ENCODE data around the gene PRKN.

Gene PRKN

GRCh38 chr6:162711376-162711775 is 16.2 kb downstream of the PRKN start:
- DNase-seq (ENCODE audit: low read depth in 2 of 3, low spot score in 2 of 3), result no peak

GRCh38 chr6:162710936-162711335 is 16.6 kb downstream of the PRKN start:
- DNase-seq (ENCODE audit: low read depth in 2 of 3, low spot score in 2 of 3), result no peak

- no peak for DNase-seq (ENCODE audit: low read depth in 2 of 3, low spot score in 2 of 3)
These were observed 17.1 kb downstream of the PRKN start for GRCh38 chr6:162710419-162710818.

GRCh38 chr6:162709431-162709830 is 18.1 kb downstream of the PRKN start:
- no peak for DNase-seq (ENCODE audit: low read depth in 2 of 3, low spot score in 2 of 3)

- no peak for DNase-seq (ENCODE audit: low read depth in 2 of 3, low spot score in 2 of 3)
These were observed 18.6 kb downstream of the PRKN start for GRCh38 chr6:162708971-162709370.

GRCh38 chr6:162706232-162706631 is 21.3 kb downstream of the PRKN start:
- no peak for DNase-seq (ENCODE audit: low read depth in 2 of 3, low spot score in 2 of 3)

- no peak for DNase-seq (ENCODE audit: low read depth in 2 of 3, low spot score in 2 of 3)
These were observed 21.8 kb downstream of the PRKN start for GRCh38 chr6:162705736-162706135.

- DNase-seq (ENCODE audit: low read depth in 2 of 3, low spot score in 2 of 3), result no peak
These were observed 23.6 kb downstream of the PRKN start for GRCh38 chr6:162704001-162704400.

GRCh38 chr6:162702446-162702845 is 25.1 kb downstream of the PRKN start:
- no peak for DNase-seq (ENCODE audit: low read depth in 2 of 3, low spot score in 2 of 3)

GRCh38 chr6:162701551-162701950 is 26.0 kb downstream of the PRKN start:
- DNase-seq (ENCODE audit: low read depth in 2 of 3, low spot score in 2 of 3), result no peak

GRCh38 chr6:162700966-162701365 is 26.6 kb downstream of the PRKN start:
- DNase-seq (ENCODE audit: low read depth in 2 of 3, low spot score in 2 of 3), result no peak

GRCh38 chr6:162699961-162700360 is 27.6 kb downstream of the PRKN start:
- DNase-seq (ENCODE audit: low read depth in 2 of 3, low spot score in 2 of 3), result no peak

- no peak for DNase-seq (ENCODE audit: low read depth in 2 of 3, low spot score in 2 of 3)
These were observed 29.1 kb downstream of the PRKN start for GRCh38 chr6:162698440-162698839.

GRCh38 chr6:162697872-162698403 is 29.6 kb downstream of the PRKN start:
- no peak for DNase-seq (ENCODE audit: low read depth in 2 of 3, low spot score in 2 of 3)

GRCh38 chr6:162690158-162690557 is 37.4 kb downstream of the PRKN start:
- no peak for DNase-seq (ENCODE audit: low read depth in 2 of 3, low spot score in 2 of 3)

GRCh38 chr6:162688751-162689345 is 38.7 kb downstream of the PRKN start:
- no peak for DNase-seq (ENCODE audit: low read depth in 2 of 3, low spot score in 2 of 3)

GRCh38 chr6:162685586-162685985 is 42.0 kb downstream of the PRKN start:
- no peak for DNase-seq (ENCODE audit: low read depth in 2 of 3, low spot score in 2 of 3)

- DNase-seq (ENCODE audit: low read depth in 2 of 3, low spot score in 2 of 3), result no peak
These were observed 42.6 kb downstream of the PRKN start for GRCh38 chr6:162684961-162685360.

- DNase-seq (ENCODE audit: low read depth in 2 of 3, low spot score in 2 of 3), result no peak
These were observed 43.5 kb downstream of the PRKN start for GRCh38 chr6:162684052-162684451.

- no peak for DNase-seq (ENCODE audit: low read depth in 2 of 3, low spot score in 2 of 3)
These were observed 44.4 kb downstream of the PRKN start for GRCh38 chr6:162683135-162683534.

GRCh38 chr6:162681447-162681846 is 46.1 kb downstream of the PRKN start:
- DNase-seq (ENCODE audit: low read depth in 2 of 3, low spot score in 2 of 3), result no peak

- no peak for DNase-seq (ENCODE audit: low read depth in 2 of 3, low spot score in 2 of 3)
These were observed 46.7 kb downstream of the PRKN start for GRCh38 chr6:162680871-162681270.

- no peak for DNase-seq (ENCODE audit: low read depth in 2 of 3, low spot score in 2 of 3)
These were observed 47.2 kb downstream of the PRKN start for GRCh38 chr6:162680367-162680766.

Measured in activated CD8-positive, alpha-beta memory T cell treated with anti-CD3 and anti-CD28 coated beads for 48 hours (primary cell).